NCI-H524 (cell line): ENCODE data around the gene SELPLG.
"Not testable (repeated sequence)": the region's sequence is repeated elsewhere in the genome, so short reads cannot be mapped to it uniquely, and the experiment has no call there.

ENCODE experiments used
- DNase-seq, 2 experiments: peaks; one replicate each; lab custom pipeline; 2025; lab: John Stamatoyannopoulos, UW

Gene SELPLG

DNA sequence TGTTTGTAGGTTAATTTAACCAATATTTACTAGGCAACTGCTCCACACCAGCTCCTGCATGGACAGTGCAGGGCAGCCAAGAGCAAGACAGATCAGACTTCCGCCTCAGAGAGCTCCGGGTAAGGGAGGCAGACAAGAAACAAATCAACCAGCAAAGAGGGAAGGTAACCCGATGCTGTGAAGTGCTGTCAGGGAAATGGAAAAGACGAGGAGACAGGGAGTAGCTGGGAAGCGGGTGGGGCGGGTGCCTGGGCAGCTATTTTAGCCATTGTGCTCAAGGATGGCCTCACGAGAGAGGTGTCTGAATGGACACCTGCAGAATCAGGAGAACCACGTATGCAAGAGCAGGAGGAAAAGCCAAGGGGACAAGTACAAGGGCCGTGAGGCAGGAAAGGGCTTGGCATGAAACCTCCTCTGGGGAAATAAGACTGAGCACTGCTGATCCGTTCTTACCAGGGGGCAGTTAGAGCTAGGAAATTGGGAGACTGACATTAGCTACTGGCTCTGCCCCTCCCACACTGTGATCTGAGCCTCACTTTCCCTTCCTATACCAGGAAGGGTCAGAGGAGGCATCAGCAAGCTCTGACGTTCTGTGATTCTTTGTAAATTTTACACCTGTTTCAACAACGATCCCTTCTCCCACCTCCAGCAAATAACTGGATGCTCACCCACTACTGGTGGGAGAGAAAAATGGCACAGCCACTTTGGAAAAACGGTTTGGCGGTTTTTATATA, 29.3 kb downstream of the SELPLG start:
- no peak for DNase-seq

DNA sequence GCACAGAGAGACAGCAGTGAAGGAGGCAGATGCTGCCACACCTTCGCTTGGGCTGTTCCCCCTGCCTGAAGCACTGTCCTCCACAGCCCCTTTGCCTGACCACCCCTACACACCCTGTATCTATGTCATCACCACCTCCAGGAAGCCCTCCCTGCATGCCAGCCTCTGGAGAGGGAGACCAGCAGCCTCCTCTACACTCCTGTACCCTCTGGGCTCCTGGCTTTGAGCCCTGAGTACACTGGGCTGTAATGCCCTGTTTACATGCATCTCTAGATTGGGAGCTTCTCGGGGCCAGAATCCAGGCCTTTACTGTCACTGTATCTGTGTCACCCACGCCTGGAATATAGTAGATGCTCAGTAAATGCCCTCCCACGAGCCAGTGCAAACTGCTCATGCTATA, 30.0 kb downstream of the SELPLG start:
- no peak for DNase-seq

DNA sequence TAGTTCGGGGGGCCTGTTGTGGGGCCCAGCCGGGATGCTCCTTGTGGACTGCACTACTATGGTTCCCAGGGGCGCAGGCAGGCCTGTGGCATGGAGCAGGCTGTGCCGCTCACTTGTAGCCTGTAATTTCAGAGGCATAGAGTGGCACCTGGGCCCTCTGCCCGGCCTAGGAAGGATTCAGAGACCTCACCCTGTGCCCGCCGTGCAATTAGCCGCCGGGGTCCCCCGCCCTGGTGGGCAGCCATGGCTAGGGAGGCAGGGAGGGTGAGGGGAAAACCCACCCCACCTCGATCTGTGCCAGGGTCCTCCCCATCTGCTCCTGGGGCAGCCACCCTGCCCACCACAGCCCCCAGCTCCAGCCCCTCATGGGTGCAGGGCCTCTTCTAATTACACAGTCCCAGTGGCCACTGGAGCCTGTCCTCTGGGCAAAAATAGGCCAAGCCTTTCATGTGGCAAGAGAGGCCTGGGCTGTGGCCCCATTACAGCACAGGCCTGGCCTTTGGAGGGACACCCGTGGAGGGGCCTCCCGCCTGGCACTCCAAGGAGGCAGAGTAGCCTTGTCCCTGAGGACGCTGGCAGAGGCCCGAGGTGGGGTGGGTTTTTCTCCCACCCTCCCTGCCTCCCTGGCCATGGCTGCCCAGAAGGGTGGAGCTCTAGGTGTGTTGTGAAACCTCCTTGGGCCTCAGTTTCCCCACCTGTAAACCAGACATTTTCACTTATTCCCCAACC, 30.6 kb downstream of the SELPLG start:
- DNase-seq = no peak

DNA sequence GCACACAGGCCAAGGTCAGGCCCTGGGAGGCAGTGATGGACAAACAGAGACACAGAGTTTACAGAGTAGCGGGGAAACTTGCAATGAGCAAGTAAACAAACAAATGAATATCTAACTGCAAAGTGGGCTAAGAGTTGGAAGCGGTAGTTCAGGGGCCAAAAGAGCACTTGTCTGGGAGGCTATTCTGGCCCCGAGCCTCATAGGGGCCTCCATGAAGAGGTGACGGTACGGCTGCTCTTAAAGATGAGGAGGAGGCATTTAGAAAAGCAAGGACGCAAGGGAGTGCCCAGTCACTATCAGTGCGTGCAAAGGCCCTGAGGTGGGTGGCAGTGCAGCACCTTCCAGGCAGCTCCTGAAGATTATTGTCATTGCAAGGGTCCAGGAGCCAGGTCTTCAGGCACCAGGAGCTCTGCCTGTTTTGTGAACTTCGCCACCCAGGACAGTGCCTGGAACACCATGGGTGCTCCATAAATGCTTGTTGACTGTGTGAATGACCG, 31.4 kb downstream of the SELPLG start:
- DNase-seq = no peak

DNA sequence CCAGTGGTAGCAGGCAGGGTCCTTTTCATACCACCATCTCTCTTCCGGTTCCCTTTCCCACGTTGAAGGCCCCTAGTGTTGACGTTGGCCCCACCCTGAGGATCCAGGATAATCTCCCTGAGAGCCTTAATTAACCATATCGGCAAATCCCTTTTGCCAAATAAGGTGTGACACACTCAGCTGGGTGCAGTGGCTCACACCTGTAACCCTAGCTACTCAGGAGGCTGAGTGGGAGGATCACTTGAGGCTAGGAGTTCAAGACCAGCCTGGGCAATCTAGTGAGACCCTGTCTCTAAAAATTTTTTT, 33.0 kb downstream of the SELPLG start:
- DNase-seq = peak in 1 of 2 experiments; percentile 29

DNA sequence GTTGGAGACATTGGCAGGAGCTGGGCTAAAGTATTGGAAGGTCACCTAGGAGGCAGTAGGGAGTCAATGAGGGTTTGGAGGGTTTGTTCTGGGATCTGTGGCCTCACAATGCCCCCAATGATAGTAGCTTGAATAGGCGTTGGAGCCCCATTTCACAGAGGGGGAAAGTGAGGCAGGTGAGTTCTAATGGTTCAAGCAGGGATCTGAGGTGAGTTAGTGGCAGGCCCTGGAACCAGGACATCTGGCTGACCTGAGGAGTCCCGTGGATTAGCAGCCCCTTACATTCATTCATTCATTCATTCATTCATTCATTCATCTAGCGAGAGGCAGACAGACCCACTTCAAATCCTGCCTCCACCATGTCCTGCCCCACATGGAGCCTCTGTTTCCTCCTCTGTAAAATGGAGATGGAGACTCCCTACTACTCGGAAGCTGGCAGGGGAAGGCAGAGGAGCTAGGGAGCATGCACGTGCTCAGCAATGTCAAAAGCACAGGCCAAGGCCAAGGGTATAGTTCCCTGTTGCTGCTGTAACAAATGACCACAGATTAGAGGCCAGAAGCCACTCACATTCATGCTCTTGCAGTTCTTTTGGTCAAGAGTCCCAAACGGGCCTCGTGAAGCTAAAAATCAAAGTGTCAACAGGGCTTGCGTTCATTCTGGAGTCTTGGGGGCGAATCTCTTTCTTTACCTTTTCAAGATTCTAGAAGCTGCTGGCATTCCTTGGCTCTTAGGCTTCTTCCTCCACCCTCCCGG, 33.6 kb downstream of the SELPLG start:
- no peak for DNase-seq

DNA sequence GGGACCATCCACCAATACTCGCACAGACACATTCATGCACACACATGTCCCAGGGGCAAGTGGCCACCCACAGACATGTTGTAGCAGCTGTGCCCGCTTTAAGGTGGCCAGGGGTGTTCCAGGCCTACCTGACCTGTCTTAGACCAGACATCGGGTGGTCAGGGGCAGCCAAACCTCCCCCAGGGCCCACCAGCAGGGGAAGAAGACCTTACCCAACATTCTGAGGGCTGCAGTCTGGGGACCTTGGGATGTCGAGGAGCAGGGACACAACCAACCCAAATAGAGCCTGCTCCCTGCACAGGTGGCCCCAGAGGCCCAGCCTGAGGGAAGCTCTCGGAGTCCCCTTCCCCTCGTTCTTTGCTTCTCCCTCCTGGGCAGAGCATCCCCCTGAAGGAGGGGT, 34.2 kb downstream of the SELPLG start:
- no peak for DNase-seq

DNA sequence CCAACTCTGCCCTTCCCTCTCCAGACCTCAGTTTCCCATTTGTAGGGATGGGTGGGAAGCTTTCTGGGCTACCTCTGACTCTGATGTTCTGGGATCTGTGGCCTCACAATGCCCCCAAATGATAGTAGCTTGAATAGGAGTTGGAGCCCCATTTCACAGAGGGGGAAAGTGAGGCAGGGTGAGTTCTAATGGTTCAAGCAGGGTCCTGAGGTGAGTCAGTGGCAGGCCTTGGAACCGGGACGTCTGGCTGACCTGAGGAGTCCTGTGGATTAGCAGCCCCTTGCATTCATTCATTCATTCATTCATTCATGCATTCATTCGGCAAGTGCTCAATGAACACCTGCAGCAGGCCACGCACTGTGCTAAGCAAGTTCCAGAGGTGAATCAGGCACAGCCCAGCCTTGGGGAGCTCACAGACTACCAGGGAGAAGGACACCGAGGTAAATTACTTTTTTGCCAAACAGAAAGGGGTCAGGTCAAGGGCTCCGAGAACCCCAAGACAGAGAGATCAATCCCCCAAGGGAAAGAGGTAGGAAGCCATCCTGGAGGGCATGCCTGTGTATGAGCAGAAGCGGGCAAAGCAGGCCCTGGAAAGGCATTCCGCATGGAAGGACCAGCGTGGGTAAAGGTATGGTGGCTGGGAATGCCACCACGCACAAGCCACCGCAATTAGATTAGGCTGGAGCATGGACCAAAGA, 35.0 kb downstream of the SELPLG start:
- no peak for DNase-seq

DNA sequence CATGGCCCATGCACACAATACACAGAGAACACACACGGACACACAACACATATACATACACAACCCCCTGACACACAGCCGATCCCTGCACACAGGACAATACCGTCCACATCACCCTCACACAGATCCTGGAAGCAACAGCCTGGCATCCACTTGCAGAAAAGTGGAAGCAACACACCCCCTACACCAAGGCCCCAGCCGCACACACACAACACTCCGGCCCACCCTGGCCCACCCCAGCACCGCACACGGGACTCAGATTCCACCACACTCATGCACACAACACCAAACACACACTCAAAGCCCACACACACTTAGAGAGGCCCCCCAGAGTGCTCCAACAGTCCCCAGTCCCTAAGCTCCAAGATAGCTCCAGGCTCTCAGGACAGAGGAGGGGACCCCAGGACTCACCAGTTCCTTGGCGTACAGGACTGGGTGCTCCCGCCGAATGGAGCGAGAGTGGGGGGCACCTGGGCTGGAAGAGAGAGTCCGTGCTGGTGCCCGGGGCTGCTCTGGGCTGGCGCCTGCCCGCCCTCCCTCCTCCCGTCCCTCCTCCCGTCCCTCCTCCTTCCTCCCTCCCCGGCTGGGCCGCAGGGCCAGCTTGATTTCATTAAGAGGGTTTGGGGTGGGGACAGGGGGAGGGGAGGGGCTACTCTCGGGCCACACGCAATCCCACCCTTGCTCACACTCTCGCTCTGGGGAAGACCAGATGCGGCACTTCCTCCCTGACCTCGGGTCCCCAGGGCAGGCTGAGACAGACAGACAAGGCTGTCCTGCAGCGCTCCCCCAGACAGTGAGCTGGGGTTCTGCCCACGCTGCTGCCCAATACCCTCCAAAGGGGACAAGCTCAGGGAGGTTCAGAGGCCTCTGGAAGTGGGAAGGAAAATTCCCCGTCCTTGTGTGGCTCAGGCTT, 35.9 kb downstream of the SELPLG start, which contains the start of gene TMEM119:
TSS of gene TMEM119 (minus strand) at position 526 of the 913 bp plus-strand sequence. CDS start 5,701 bp downstream, outside the sequence.
- no peak for DNase-seq

DNA sequence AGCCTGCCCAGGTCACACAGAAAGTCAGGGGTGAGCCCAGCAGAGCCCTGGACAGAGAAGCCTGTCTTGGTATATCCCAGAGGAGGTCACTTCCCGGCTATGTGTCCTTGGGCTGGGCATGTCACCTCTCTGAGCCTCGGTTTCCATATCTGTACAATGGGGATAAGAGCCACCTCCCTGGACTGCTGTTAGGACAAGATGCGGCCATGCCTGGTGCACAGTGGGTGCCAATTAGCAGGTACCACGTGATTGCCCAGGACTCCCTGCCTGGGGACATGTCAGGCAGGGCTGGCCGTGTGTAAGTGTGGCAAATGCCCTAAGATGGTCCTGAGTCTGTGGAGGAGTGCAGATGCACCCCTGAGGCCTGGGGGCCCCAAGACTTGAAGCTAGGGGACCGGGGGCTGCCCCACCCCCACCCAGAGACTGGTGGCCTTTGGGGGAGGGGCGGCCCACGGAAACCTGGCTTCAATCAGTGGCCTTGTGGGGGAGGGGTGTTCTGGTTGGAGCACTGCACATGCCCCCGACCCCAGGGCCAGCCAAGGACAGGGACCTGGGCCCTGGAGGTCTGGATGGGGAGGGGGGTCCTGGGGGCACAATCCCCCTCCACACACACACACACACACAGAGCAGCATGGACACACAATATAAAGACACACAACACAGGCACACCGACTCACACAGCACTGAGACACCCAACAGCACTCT, 36.7 kb downstream of the SELPLG start:
- DNase-seq = no peak

DNA sequence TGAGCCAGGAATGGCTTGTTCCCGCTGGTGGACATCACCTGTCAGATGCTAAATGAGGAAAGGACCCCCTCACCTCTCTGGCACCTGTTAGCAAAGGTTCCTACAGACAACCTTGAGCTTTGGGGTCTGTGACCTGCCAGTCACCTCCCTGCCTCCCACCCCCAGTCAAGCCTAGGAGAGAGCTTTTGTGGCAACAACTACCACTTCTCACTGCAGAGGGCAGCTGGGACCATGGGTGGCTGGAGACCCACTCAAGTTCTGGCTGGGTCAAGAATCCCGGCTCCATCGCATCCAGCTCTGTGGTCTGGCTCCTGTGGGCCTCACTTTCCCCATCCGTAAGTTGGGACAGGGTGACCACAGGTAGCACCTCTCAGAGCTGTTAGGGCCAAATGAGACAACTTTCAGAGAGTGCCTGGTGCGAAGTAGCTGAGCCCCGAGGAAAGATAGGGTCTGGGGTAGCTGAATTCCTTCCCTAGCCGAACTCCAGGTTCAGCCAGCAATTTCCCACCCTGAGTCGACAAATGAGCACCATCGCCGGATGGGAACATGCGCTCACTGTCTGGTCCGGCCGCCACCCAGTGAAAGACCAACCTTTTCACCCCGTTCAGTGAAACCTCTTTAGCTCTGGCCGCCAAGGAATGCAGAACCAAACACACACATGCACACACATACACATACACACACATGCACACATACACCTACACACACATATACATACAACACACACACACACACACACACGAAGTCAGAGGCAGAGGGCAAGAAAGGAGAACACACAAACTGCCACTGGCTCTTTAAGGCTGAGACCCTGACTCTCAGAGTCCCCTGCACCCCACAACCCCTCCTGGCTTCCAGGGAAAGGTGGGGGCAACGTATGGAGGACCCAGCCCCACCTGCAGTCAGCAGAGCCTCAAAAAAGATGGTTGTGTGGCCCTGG, 37.7 kb downstream of the SELPLG start:
- DNase-seq = no peak

DNA sequence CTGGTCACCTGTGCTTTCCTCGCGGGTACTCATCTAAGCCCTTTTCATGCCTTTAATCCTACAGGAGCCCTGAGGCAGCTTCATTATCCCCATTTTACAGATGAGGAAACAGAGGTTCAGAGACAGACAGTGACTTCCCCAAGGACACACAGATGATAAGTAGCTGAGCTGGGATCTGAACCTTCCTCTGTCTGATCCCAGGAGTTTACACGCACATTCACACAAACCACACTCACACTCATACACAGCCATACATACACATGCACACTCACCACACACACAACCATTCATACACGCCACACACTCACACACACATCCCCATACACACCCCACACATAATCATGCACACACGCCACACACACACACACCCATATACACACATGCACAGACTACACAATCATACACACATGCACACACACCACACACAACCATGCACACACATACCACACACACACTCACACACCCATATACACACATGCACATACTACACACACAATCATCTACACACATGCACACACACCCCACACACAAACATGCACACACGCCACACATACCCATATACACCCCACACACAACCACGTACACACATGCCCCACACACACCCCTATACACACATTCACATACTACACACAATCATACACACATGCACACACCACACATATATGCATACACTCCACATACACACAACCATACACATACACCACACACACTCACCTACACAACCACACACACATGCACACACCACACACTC, 38.6 kb downstream of the SELPLG start:
- DNase-seq = no peak

DNA sequence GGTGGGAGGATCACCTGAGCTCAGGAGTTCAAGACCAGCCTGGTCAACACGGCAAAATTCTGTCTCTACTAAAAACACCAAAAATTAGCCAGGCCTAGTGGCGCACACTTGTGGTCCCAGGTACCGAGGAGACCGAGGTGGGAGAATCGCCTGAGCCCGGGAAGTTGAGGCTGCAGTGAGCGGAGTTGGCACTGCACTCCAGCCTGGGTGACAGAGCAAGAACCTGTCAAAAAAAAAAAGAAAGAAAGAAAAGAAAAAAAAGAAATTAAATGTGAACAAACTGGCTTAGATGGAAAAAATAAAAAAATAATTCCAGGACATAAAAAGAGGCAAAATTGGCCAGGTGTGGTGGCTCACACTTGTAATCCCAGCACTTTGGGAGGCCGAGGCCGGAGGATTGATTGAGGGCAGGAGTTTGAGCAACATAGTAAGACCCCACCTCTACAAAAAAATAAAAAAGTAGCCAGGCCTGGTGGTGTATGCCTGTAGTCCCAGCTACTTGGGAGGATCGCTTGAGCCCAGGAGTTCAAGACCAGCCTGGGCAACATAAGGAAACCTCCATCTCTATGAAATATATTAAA, 39.3 kb downstream of the SELPLG start:
- no peak for DNase-seq

DNA sequence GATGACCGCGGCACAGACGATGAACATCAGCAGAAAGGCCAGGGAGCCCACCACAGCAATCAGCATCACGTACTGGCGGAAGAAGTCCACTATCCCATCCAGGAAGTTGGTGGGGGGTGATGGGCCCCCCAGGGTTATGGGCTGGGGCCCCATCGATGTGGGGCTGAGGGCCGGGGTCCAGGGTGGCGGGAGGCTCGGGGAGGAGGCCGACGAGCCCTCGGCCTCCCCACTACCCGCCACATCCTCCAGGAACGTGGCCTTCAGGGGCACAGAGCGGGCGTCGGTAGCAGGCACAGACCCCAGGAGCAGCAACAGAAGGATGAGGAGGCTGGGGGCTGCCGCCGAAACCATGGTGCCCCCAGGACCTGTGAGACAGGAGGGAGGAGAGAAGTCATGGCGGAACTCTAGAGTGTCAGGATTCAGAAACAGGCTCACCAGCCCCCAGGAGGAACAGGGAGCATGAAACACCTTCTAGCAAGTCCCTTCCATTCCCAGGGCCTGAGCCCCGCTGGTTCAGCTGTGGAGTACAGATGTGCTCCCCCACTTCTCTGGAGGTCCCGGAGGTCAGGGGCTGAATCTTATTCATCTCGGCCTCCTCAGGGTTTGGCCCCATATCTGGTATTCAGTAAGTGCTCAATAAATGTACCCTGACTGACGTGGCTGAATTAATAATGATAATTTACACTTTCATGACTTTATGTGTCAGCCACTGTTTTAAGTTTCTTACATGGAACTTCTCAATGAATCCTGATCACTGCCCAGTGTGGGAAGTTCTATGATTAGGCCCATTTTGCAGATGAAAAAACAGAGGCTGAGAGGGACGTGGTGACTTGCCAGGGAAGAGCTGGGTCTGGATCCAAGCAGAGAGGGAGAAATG, 41.4 kb downstream of the SELPLG start:
- no peak for DNase-seq

DNA sequence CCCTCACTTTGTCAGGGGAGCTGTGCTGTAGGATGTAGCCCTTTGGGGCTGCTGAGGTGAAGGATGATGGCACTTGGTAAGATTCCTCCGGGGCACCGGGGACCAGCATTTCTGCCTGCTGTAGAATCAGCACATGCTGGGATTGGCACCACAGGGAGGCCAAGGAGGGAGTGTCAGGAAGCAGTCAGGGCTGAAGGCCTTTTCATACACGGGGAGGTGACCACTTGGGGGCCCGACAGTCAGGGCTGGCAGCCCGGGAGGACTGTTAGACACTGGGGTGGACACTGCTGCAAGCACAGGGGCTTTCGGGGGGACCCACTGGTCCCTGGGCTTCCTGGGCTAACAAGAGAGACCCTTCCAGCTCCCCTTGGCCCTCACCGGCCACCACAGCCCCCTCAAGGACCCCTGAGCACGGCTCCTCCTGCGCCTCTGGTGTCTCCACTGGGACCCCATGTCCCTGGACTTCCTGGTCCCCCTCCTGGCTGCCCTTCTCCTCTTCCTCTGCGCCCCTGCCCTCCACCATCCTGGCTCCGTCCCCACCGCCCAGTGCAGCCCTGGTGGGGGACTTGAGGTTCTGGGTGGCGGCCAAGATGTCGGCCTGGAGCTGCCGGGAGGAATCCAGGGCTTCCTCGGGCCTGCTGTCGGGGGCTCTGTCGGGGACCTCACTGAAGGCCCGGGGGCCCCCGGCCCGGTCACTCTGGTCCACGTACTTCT, 42.3 kb downstream of the SELPLG start:
- no peak for DNase-seq

DNA sequence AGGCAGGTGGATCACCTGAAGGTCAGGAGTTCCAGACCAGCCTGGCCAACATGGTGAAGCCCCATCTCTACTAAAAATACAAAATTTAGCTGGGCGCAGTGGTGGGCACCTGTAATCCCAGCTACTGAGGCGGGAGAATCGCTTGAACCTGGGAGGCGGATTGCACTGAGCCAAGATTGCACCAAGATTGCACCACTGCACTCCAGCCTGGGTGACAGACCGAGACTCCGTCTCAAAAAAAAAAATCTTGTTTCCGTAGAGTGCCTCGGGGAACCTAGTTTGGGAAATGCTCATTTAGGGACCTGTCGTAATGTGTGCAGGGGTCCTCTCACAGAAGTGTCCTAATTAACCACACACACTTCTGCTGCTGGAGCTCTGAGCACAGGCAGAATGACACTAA, 43.2 kb downstream of the SELPLG start:
- not testable (repeated sequence) for DNase-seq

DNA sequence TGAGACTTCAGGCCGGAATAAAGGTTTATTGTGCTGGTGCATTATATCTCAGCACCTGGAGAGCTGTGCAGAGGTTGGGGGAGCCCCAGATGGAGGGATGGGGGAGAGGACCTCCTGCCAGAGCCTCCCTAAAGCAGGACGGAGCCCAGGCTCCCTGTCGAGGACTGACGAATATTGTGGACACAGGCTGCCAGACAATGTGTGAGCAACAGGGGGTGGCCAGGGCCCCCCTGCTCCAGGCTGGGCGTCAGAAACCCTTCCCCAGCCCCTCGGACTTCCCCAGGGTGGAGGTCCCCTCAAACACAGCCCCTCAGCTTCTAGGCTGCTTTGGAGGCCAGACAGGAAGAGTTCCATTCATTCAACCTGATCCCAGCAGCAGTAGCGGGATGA, 43.9 kb downstream of the SELPLG start:
- no peak for DNase-seq
